Activated CD8-positive, alpha-beta memory T cell treated with anti-CD3 and anti-CD28 coated beads for 36 hours (primary cell): ENCODE measurements around the gene TDRD10. TPM values are rescaled to one million over a fixed set of nuclear protein-coding genes. Genes with fewer than 3 reads are reported as not detected.

ENCODE experiments used
- CTCF ChIA-PET: fragments of 350-600 bp; sonication (Branson Sonifier 250); formaldehyde crosslinking; loops from one replicate; lab custom pipeline; 2021; ENCODE audit warnings: antibody characterized with exemption; lab: Charles Lee
- POLR2A ChIA-PET: fragments of 350-600 bp; sonication (Branson Sonifier 250); formaldehyde crosslinking; loops from one replicate; lab custom pipeline; 2021; ENCODE audit warnings: antibody characterized with exemption; lab: Charles Lee
- total RNA-seq, 2 experiments: library from RNA; stranded (reverse); gene quantifications; one replicate each; pipeline ENCODE4 v1.2.3, GENCODE V29; 2021

TDRD10 gene
- total RNA-seq, 2 experiments from 2014 or later = not detected

- ChIA-PET POLR2A (interaction anchor here (0.5 to 1.1 kb wide), 3 partner anchors 153 to 377 kb away, joined by 3 read pairs; partner anchors contain the start of gene PMVK), CTCF (interaction anchor here (0.7 to 2.1 kb wide), 17 partner anchors 15 to 378 kb away, joined by 3 to 10 read pairs (median 4); no protein-coding TSS in a partner anchor)
These were observed 56.9 kb downstream of the TDRD10 start for GRCh38 chr1:154558720-154559465.

GRCh38 chr1:154559466-154560044 is 57.5 kb downstream of the TDRD10 start:
- POLR2A ChIA-PET = interaction anchor here (0.6 to 1.1 kb wide), 2 partner anchors 303 to 377 kb away, joined by 3 read pairs; partner anchors contain the start of gene PMVK
- CTCF ChIA-PET = interaction anchor here (0.5 to 2.1 kb wide), 18 partner anchors 14 to 378 kb away, joined by 3 to 10 read pairs (median 4); partner anchors contain the start of gene ADAR

GRCh38 chr1:154565876-154566275 is 63.9 kb downstream of the TDRD10 start:
- CTCF ChIA-PET = interaction anchor here (0.6 kb wide), 1 partner anchor 96 kb away, joined by 3 read pairs; no protein-coding TSS in a partner anchor
- POLR2A ChIA-PET = interaction anchor here (1.0 kb wide), 1 partner anchor 12 kb away, joined by 3 read pairs; no protein-coding TSS in a partner anchor

GRCh38 chr1:154567386-154568156 is 65.6 kb downstream of the TDRD10 start, which contains the start of gene CHRNB2:
Gene CHRNB2, plus strand, starts transcription at chr1:154567778. Its CDS starts 267 bp downstream, at chr1:154568045.
- POLR2A ChIA-PET = interaction anchor here (0.6 kb wide), 2 partner anchors 196 to 1340 kb away, joined by 3 to 4 read pairs; no protein-coding TSS in a partner anchor

GRCh38 chr1:154568157-154568815 is 66.3 kb downstream of the TDRD10 start:
- POLR2A ChIA-PET = no interaction called here
- CTCF ChIA-PET = no interaction called here

More at GRCh38 chr1:154567386-154568156, 65.6 kb downstream of the TDRD10 start, which contains the start of gene CHRNB2:
- CTCF ChIA-PET = no interaction called here

- POLR2A ChIA-PET = no interaction called here
These were observed 69.4 kb downstream of the TDRD10 start for GRCh38 chr1:154571244-154571963.

GRCh38 chr1:154571964-154572288 is 69.9 kb downstream of the TDRD10 start:
- CTCF ChIA-PET = no interaction called here
- POLR2A ChIA-PET = no interaction called here

More at GRCh38 chr1:154571244-154571963, 69.4 kb downstream of the TDRD10 start:
- CTCF ChIA-PET = no interaction called here

- ChIA-PET CTCF (interaction anchor here (1.8 kb wide), 1 partner anchor 13 kb away, joined by 5 read pairs; no protein-coding TSS in a partner anchor), POLR2A (no interaction called here)
These were observed 70.6 kb downstream of the TDRD10 start for GRCh38 chr1:154572468-154573167.

- ChIA-PET POLR2A (no interaction called here), CTCF (interaction anchor here (1.8 kb wide), 1 partner anchor 13 kb away, joined by 5 read pairs; no protein-coding TSS in a partner anchor)
These were observed 71.1 kb downstream of the TDRD10 start for GRCh38 chr1:154573168-154573510.

- POLR2A ChIA-PET = no interaction called here
- CTCF ChIA-PET = interaction anchor here (1.4 kb wide), 1 partner anchor 15 kb away, joined by 4 read pairs; no protein-coding TSS in a partner anchor
These were observed 72.7 kb downstream of the TDRD10 start for GRCh38 chr1:154574716-154575115.

- CTCF ChIA-PET = interaction anchor here (1.4 kb wide), 1 partner anchor 16 kb away, joined by 4 read pairs; no protein-coding TSS in a partner anchor
- POLR2A ChIA-PET = interaction anchor here (0.5 kb wide), 1 partner anchor 69 kb away, joined by 4 read pairs; no protein-coding TSS in a partner anchor
These were observed 73.3 kb downstream of the TDRD10 start for GRCh38 chr1:154575147-154575927.

GRCh38 chr1:154575951-154576566 is 74.0 kb downstream of the TDRD10 start:
- ChIA-PET POLR2A (no interaction called here), CTCF (interaction anchor here (1.4 kb wide), 1 partner anchor 16 kb away, joined by 4 read pairs; no protein-coding TSS in a partner anchor)

- CTCF ChIA-PET = no interaction called here
- POLR2A ChIA-PET = no interaction called here
These were observed 75.5 kb downstream of the TDRD10 start for GRCh38 chr1:154577346-154578057.

GRCh38 chr1:154578058-154578418 is 76.0 kb downstream of the TDRD10 start:
- ChIA-PET POLR2A (no interaction called here), CTCF (no interaction called here)

GRCh38 chr1:154579374-154579773 is 77.4 kb downstream of the TDRD10 start:
- CTCF ChIA-PET = no interaction called here

GRCh38 chr1:154581766-154582165 is 79.7 kb downstream of the TDRD10 start:
- POLR2A ChIA-PET = no interaction called here
- CTCF ChIA-PET = no interaction called here

More at GRCh38 chr1:154579374-154579773, 77.4 kb downstream of the TDRD10 start:
- POLR2A ChIA-PET = no interaction called here
